ENCODE data around the gene LSM14B. TPM values are rescaled to one million over a fixed set of nuclear protein-coding genes. Genes with fewer than 3 reads are reported as not detected.

Gene LSM14B
- total RNA-seq, 1 donor from 2014 or later, result 23.6 TPM

- no peaks in the 10 kb centered on the region for H3K9me3 ChIP-seq
- H3K4me1 ChIP-seq, result peaks cover 12% of the 10 kb centered on the region
- H3K27ac ChIP-seq, result no peak overlapping the region
- H3K27me3 ChIP-seq, result no peaks in the 10 kb centered on the region
- peaks cover 0 to 47% of the 10 kb centered on the region in 2 donors for H3K36me3 ChIP-seq
- TF ChIP-seq POLR2A (IDR thresholded peaks at IDR 0.05) (no peak), POLR2AphosphoS5 (IDR thresholded peaks at IDR 0.05; ENCODE audit: insufficient read depth in 1 of 2, low read depth in 1 of 2) (no peak), CTCF (IDR thresholded peaks at IDR 0.05) (no peak)
- intact Hi-C loops (cut with DNase I), result no loop called here
- no peak for DNase-seq (ENCODE audit: extremely low spot score in 2 of 2)
- H3K4me3 ChIP-seq, result no peak overlapping the region
These were observed 39.1 kb downstream of the LSM14B start for GRCh38 chr20:62161347-62161746.

GRCh38 chr20:62162765-62163484 is 40.6 kb downstream of the LSM14B start:
- intact Hi-C loops (cut with DNase I), result no loop called here
- TF ChIP-seq POLR2AphosphoS5 (IDR thresholded peaks at IDR 0.05; ENCODE audit: insufficient read depth in 1 of 2, low read depth in 1 of 2), result no peak
- no peak for TF ChIP-seq CTCF (IDR thresholded peaks at IDR 0.05)
- TF ChIP-seq POLR2A (IDR thresholded peaks at IDR 0.05), result no peak
- H3K27ac ChIP-seq, result no peak overlapping the region
- H3K36me3 ChIP-seq, result peaks cover 0 to 49% of the 10 kb centered on the region in 2 donors
- no peak for DNase-seq (ENCODE audit: extremely low spot score in 2 of 2)
- no peaks in the 10 kb centered on the region for H3K27me3 ChIP-seq
- no peaks in the 10 kb centered on the region for H3K4me1 ChIP-seq
- no peak overlapping the region for H3K4me3 ChIP-seq
- no peaks in the 10 kb centered on the region for H3K9me3 ChIP-seq

- intact Hi-C loops (cut with DNase I), result no loop called here
- Histone ChIP-seq H3K27me3 (no peaks in the 10 kb centered on the region), H3K4me3 (no peak overlapping the region), H3K27ac (no peak overlapping the region), H3K9me3 (no peaks in the 10 kb centered on the region), H3K4me1 (no peaks in the 10 kb centered on the region), H3K36me3 (peaks cover 0 to 49% of the 10 kb centered on the region in 2 donors)
- TF ChIP-seq POLR2AphosphoS5 (IDR thresholded peaks at IDR 0.05; ENCODE audit: insufficient read depth in 1 of 2, low read depth in 1 of 2) (no peak), CTCF (IDR thresholded peaks at IDR 0.05) (no peak), POLR2A (IDR thresholded peaks at IDR 0.05) (no peak)
- DNase-seq (ENCODE audit: extremely low spot score in 2 of 2), result no peak
These were observed 41.2 kb downstream of the LSM14B start for GRCh38 chr20:62163485-62163865.

- H3K4me3 ChIP-seq, result no peak overlapping the region
- no peaks in the 10 kb centered on the region for H3K4me1 ChIP-seq
- H3K27ac ChIP-seq, result no peak overlapping the region
- TF ChIP-seq CTCF (IDR thresholded peaks at IDR 0.05) (no peak), POLR2A (IDR thresholded peaks at IDR 0.05) (no peak), POLR2AphosphoS5 (IDR thresholded peaks at IDR 0.05; ENCODE audit: insufficient read depth in 1 of 2, low read depth in 1 of 2) (no peak)
- DNase-seq (ENCODE audit: extremely low spot score in 2 of 2), result no peak
- peaks cover 0 to 52% of the 10 kb centered on the region in 2 donors for H3K36me3 ChIP-seq
- H3K9me3 ChIP-seq, result no peaks in the 10 kb centered on the region
- intact Hi-C loops (cut with DNase I), result no loop called here
- H3K27me3 ChIP-seq, result no peaks in the 10 kb centered on the region
These were observed 41.9 kb downstream of the LSM14B start for GRCh38 chr20:62163986-62164762.

Data from vagina (tissue), 2 donors.